Fibroblast of skin of left biceps (primary cell): Measurements from ENCODE around the gene ALDH8A1.

Source experiments
- DNase-seq, 2 experiments: peaks; one replicate each; pipeline ENCODE4 v3.0.0-alpha.2; 2013; ENCODE audit warnings: low read depth in 2 of 2

Gene ALDH8A1, protein sequence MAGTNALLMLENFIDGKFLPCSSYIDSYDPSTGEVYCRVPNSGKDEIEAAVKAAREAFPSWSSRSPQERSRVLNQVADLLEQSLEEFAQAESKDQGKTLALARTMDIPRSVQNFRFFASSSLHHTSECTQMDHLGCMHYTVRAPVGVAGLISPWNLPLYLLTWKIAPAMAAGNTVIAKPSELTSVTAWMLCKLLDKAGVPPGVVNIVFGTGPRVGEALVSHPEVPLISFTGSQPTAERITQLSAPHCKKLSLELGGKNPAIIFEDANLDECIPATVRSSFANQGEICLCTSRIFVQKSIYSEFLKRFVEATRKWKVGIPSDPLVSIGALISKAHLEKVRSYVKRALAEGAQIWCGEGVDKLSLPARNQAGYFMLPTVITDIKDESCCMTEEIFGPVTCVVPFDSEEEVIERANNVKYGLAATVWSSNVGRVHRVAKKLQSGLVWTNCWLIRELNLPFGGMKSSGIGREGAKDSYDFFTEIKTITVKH

DNA sequence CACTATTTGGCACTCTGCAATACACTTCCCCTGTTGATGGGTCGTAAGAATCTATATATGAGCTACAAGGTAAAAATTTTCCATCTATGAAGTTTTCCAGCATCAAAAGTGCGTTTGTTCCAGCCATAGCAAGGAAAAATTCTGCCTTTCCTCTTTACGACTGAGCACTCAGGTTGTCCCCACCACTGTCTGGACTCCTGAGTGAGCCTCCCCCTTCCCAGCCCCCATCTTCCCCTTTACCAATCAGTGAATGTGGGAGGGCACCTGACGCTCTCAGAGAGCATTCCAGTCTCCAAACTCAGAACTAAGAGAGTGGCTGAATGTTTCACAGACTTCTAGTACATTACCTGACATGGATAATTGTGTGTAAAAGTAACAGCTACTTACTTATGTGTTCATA, at the start of gene ALDH8A1:
Gene ALDH8A1, minus strand, starts transcription at position 175 of the 400 bp plus-strand sequence. Its CDS starts 48 bp downstream, at position 127.
- no peak for DNase-seq

DNA sequence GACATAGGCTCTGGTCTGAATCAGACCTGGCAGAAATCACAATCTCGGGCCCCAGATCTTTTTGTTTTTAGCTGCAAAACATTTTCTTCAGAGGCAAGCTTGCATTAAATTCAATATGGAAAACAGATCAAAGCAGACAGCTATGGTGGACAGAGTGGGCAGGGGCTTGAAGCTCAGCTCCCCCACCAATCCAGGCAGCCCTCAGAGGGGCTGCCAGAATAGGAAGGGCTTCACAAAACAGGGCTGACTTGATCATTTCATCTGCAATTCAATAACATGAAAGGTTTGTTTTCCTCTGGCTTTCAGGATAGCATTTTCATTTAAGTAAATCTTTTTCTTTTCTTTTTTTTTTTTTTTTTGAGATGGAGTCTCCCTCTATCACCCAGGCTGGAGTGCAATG, 49.2 kb upstream of the ALDH8A1 start:
- no peak for DNase-seq

DNA sequence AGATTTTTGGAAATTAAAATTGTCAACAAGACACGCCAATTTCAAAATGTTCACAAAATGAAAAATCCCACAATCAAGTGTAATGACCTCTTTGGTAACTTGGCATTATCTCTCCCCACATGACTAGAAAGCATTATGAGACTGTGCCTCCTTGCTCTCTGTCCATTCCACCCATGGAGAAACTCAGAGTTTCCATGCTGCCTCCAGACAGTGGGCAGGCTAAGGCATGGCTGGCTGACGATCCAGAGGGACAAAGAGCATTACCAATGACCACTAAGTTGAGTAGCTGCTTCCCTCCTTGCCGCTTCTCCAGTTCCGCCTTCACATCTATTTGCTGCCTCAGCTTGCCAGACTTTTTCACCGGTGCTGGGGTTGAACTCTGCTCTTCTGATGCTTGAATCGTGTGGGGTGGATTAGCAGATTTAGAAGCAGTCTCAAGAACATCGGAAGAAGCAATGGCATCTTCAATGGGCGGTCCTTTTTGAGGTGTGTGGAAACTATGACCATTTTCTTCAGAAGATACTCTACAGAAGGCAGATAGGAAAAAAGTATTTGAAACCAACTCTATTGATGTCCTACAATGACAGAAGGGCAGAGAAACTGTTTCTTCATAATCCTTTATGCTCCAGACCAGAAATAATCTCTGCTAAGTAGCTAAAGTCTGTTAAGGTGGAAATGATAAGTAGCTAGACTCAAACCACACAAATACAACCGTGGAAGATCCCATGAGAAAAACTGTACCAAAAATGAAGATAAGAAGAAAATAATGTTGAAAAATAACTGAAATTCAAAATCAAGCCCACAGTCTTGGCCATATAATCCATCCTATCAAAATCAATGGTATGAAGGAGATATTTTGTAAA, 47.5 kb upstream of the ALDH8A1 start:
- DNase-seq = no peak

DNA sequence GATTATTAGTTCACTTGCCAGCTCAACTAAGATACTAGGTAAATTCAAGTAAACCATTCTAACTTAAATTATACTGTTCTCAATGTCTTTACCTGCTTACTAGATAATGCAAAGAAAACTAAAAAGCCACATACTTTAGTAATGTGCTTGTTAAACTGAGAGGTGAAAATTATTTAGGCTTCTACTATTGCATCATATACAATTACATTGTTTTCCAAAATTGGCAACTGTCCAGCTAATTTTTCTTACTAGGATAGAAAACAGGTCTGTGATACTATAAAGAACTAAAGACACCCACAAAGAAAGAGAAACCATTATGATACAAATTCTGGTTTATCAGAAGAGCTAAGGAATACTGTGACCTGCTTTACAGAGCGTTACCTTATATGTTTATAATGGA, 45.6 kb upstream of the ALDH8A1 start:
- no peak for DNase-seq

DNA sequence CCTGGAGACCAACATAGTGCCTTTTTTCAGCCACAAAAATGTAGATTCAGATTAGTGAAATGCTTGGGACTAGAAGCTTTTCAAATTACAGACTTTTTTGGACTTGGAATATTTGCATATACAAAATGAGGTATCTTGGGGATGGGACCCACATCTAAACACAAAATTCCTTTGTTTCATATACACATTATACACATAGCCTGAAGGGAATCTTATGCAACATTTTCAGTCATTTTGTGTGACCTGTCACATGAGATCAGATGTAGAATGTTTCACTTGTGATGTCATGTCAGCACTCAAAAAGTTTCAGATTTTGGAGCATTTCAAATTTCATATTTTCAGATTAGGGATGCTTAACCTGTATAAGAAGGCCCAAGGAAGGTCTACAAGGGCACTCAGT, 44.5 kb upstream of the ALDH8A1 start:
- no peak for DNase-seq

DNA sequence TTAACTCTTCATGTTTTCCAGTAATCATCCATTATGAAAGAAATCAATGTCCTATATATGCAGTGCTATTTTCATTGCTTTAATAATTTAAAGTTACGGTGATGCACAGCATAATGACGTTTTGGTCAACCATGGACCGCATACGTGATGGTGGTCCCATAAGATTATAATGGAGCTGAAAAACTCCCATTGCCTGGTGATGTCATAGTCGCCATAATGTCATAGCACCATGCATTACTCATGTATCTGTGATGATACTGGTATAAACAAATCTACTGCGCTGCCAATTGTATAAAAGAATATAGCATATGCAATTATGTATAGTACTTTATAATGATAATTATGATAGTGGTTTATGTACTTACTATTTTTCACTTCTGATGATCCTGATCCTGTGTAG, 42.3 kb upstream of the ALDH8A1 start:
- DNase-seq = no peak

DNA sequence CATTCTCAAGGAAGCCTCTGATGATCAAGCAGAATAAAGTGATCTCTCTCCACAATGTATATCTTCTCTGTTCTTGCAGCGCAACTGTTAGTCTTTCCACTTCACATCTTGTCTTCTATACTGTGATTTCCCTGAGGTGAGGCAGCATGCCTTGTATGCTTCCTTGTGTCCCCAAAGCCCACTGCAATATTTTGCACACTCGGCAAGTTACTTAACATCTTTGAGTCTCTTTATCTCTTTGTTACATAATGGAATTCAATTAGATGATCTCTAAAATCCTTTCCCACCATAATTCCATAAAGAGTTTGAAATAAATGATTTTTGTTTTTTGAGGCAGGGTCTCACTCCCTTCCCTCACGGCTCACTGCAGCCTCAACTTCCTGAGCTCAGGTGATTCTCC, 40.4 kb upstream of the ALDH8A1 start:
- DNase-seq = no peak

DNA sequence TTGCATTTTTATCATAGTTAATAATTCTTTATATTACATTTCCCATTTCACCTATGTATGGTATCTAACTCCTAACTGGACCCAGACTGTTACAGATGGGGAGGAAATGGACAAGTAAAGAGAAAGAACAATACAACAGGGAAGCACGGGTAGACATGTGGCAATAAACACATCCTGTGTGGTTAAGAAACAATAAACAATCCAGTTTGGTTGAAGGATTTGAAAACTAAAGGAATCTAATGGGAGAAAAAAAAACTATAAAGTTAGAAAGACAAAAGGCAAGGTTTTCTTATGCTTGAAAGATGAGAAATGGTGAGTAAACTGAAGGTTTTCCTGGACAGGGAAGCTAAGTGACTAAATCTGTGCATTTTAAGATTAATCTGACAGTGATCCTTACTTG, 34.9 kb upstream of the ALDH8A1 start:
- no peak for DNase-seq

DNA sequence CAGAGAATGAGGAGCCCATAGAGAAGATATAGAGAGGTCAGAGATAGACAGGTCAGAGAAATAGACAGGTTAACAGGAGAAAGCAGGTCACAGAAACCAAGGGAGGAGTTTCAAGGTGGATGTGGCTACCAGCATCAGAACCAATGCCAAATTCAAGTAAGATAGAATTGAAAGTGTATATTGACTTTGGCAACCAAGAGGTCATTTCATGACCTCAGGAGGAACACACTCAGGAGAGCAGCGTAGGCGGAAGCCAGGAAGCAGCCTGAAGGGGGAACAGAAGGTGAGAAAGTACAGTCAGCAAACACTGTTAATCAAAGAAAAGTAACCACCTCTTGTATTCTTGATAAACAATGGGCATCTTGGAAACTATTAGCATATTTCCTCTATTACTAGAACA, 33.9 kb upstream of the ALDH8A1 start:
- DNase-seq = no peak

DNA sequence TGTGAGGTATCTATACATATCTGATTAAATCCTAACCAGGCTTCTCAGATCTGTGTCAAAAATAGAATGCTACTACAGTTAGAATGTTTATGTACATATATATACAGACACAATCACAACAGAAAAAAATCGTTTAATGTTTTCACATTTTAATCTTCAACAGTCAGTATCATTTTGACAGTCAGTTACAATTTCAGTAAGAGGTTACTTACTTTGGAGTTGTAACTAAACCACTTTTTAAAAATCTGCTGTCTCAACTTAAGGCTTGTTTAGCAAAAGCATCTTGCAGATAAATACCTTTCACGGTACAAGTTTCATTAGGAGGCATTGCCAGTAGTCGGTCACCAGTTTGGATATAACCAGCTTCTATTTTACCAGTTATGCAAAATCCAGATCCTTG, 32.3 kb upstream of the ALDH8A1 start:
- DNase-seq = no peak

DNA sequence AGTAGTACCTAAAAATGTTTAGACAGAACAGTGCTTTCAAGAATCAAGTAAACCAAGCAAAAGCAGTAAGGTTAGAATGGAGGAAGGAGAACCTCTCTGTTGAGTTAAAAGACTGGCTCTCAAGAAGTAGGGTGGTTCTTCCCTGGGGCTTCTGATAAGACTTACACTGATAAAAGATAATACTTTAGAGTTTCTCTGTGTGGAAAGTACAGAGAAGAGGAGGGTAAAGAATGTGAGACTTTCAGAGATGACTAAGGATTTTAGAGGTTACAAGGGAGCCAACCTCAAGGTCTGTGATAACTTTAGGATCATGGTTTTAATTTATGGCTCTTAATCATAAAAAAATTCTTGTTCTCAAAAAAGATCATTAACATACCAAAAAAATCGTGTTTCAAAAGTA, 30.9 kb upstream of the ALDH8A1 start:
- DNase-seq = no peak

DNA sequence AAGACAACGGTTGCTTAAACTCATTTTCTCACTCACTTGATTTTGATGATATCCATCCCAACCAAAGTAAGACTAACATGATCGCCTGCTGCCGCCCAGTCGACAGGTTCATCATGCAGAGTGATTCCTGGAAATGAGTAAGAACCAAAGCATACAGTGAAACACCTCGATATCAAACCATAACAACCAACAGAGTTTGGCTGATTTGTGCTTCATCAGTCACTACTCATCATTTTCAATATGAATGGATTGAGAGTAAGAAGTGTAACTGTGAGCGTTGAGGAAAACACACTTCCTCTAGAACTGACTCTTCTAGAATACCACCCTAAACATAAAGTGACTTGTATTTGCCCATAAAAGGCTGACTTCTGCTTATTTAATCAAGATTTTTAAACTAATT, 29.2 kb upstream of the ALDH8A1 start:
- DNase-seq = no peak

DNA sequence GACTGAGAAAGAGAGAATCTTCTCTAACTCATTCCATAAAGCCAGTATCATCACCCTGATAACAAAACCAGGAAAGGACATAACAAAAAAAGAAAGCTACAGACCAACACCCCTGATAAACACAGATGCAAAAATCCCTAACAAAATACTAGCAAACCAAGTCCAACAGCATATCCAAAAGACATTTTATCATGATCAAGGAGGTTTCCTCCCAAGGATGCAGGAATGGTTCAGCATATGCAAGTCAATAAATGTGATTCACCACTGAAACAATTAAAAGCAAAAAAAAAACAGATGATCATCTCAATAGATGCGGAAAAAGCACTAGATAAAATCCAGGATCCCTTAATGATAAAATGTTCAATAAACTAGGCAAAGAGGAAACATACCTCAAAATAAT, 24.5 kb upstream of the ALDH8A1 start:
- DNase-seq = no peak

DNA sequence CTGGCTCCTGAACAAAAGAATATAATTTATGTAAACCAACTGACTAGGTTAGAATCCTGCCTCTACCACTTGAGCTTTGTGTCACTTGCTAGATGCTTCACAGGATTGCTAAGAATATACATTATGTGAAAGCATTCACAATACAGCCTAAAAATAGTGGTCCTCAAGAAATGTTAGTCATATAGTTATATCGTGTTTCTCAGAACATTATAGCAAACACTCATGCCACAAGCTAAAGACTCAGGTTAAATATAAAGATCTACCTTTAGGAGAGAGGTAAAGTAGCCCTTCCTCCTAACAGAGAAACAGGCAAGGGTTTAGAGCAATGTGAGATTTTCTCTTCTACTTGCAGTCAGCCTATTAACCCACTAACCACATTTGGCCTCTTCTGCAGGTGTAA, 17.8 kb upstream of the ALDH8A1 start:
- DNase-seq = no peak

DNA sequence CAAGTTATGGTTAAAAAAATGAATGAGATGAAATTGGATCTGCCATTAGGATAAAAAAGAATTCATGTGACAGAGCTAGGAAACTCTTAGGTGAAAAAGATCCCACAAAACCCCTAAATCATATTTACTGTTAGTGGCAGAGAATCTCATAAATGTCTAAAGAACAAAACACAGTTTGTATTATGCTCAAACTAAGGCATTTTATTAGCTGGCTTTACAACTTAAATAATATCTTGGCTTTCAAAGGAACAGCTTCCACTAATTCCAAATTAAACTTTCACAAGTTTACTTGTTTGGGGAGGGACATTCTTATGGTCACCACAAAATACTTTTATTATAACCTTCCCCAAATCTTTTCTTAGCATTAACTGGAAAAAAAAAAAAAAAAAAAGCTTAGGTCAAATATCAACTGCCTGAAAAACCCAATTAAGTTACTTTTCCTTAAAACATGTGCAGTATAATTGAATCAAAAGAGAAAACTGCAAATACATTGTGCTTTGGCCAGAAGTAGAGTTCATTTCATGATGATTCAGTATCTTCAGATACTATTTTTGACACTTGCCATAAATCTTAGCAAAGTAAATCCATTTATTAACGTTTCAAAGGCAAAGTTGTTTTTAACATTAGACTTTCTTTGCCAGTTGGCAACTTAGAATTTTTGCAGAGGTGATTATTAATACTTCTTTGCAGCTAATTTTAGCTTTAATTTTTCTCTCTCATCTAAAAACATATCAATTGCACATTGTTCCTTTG, 14.7 kb upstream of the ALDH8A1 start:
- DNase-seq = no peak

DNA sequence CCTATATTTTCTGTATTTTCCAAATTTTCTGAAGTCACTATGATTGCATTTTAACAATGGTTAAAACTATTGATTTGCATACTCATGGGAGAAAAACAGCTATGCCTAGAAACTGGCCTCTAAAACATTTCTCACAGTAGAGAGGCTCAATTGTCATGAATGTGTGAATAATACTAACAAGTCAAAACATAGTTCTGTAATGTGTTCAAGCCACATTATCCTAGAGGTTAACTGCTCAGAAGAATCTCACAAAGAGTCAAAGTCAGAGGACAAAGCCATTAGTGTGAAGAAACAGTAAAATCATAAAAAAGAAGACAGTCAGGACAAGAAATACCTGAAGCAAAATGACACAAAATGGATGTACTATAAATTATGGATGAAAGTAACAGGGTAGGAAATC, 12.5 kb upstream of the ALDH8A1 start:
- DNase-seq = no peak

DNA sequence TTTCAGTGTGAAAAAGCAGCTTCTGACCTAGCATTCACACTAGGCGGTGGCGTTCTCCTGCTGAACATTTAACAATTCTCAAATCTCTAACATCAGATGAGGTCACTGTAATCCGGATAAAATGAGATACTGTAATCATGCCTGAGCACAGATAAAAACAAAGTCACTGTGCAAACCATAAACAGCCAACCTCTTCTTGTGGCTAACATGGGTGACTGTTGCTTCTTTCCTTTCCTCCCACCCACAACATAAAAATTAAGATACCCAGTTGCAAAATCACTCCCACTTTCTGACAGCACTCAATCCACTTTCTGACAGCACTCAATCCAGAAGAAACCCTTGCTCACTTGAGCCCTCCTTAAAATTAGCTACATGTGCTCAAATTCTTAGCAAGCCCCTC, 11.5 kb upstream of the ALDH8A1 start:
- DNase-seq = no peak

DNA sequence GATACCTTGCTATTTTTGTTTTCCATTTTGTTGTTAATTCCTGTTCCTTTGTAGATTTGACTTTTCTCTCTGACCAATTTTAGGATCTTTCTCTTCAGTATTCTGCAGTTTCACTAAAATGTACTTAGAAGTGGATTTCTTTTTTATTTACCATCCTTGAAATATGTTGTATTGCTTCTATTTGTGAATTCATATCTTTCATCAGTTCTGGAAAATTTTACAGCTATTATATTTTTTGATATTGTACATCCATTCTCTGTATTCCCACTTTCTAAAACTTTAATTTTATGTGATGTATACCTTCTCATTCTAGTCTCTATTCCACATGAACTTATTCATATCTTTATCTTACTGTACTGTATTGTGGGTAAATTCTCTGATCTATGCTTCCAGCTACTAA, 9.7 kb upstream of the ALDH8A1 start:
- DNase-seq = no peak

DNA sequence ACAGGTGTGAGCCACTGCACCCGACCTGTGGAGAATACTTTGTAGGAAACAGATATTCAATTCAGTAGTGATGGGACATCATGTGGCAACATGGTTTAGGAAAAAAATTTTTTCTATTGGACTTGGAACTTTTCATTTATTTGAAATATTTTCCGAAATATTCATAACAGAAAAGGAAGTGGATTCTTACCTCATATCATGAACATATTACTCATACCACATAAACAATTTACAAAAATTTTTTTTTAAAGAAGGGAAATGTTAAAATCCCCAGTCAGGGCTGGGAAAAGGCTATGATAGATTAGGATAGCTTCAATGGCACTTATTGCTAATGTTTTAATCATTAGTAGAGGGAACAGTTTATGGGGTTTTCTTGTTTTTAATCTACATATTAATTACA, 6.8 kb upstream of the ALDH8A1 start:
- no peak for DNase-seq

DNA sequence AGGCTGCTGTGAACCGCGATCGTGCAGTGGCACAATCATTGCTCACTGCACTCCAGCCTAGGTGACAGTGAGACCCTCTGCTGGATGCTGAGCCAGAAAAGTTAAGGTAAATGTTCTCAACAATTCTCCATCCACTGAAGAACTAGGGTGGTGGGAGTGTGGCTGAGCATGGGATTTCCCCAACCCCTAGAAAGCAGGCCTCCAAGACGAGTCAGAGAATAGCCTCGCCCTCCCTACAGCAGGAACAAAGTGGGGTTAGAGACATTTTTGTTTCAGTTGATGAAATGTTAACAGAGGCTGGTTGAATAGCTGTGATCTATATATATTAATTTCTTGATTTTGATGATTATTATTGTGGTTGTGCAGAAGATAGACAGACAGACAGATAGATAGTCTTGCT, 6.1 kb upstream of the ALDH8A1 start:
- no peak for DNase-seq

DNA sequence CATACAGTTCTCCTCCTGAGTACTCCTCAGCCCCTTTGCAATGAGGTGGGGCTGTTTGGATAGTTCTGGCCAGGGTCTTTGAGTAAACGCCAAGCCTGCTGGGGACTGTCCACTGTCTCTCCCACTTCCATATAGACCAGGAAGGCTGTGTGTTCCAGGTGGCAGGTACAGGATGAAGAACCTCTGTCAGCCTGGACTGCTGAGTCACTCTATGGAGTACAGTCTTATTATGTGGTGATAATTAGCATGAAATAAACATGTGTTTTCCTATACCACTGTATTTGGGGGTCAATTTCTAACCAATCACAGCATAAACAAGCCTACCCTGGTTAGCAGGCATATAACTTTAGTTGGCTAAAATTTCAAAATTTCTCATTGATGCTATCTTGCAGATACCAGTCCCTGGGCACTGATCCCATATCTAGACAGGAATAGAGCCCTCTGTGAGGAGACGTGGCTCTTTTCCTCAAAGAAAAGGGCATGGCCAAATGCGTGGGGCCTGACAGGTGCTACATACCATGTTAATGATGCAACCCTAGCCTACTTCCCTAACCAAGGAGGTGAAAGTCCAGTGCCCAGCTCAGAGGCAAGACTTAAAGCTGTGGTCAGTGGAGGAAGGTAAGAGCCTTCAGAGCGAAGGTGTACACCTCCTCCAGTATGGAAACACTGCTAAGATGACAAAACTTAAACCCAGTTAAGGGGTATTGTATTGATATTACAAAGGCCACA, 4.5 kb upstream of the ALDH8A1 start:
- no peak for DNase-seq
